Measurements from ENCODE around the gene PTPRB.

PTPRB gene

GRCh38 chr12:70556179-70556869 is 80.9 kb downstream of the PTPRB start:
- Histone ChIP-seq H3K9ac (ENCODE audit: low read depth, low read length) (no peak overlapping the region), H3K4me1 (ENCODE audit: control insufficient read depth, insufficient read depth, low read length) (no peaks in the 10 kb centered on the region), H3K4me3 (ENCODE audit: low read length) (no peak overlapping the region), H3K36me3 (ENCODE audit: insufficient read depth, low read length) (no peaks in the 10 kb centered on the region), H3K9me3 (replicated peaks; ENCODE audit: low read length) (no peaks in the 10 kb centered on the region), H3K27me3 (ENCODE audit: control insufficient read depth, insufficient read depth, low read length) (no peaks in the 10 kb centered on the region), H3K4me2 (ENCODE audit: low read length) (no peak overlapping the region)

GRCh38 chr12:70555081-70555480 is 82.1 kb downstream of the PTPRB start:
- H3K4me2 ChIP-seq (ENCODE audit: low read length) = no peak overlapping the region
- H3K27me3 ChIP-seq (ENCODE audit: control insufficient read depth, insufficient read depth, low read length) = no peaks in the 10 kb centered on the region
- no peak overlapping the region for H3K9ac ChIP-seq (ENCODE audit: low read depth, low read length)
- H3K4me3 ChIP-seq (ENCODE audit: low read length) = no peak overlapping the region
- no peaks in the 10 kb centered on the region for H3K4me1 ChIP-seq (ENCODE audit: control insufficient read depth, insufficient read depth, low read length)
- H3K36me3 ChIP-seq (ENCODE audit: insufficient read depth, low read length) = no peaks in the 10 kb centered on the region
- no peaks in the 10 kb centered on the region for H3K9me3 ChIP-seq (replicated peaks; ENCODE audit: low read length)

GRCh38 chr12:70553391-70553859 is 83.8 kb downstream of the PTPRB start:
- Histone ChIP-seq H3K4me2 (ENCODE audit: low read length) (no peak overlapping the region), H3K27me3 (ENCODE audit: control insufficient read depth, insufficient read depth, low read length) (no peaks in the 10 kb centered on the region), H3K9ac (ENCODE audit: low read depth, low read length) (no peak overlapping the region), H3K36me3 (ENCODE audit: insufficient read depth, low read length) (no peaks in the 10 kb centered on the region), H3K4me3 (ENCODE audit: low read length) (no peak overlapping the region), H3K4me1 (ENCODE audit: control insufficient read depth, insufficient read depth, low read length) (peaks cover 3% of the 10 kb centered on the region), H3K9me3 (replicated peaks; ENCODE audit: low read length) (no peaks in the 10 kb centered on the region)

- H3K4me2 ChIP-seq (ENCODE audit: low read length) = no peak overlapping the region
- H3K9me3 ChIP-seq (replicated peaks; ENCODE audit: low read length) = no peaks in the 10 kb centered on the region
- no peaks in the 10 kb centered on the region for H3K36me3 ChIP-seq (ENCODE audit: insufficient read depth, low read length)
- H3K27me3 ChIP-seq (ENCODE audit: control insufficient read depth, insufficient read depth, low read length) = no peaks in the 10 kb centered on the region
- peaks cover 4% of the 10 kb centered on the region for H3K4me1 ChIP-seq (ENCODE audit: control insufficient read depth, insufficient read depth, low read length)
- H3K9ac ChIP-seq (ENCODE audit: low read depth, low read length) = no peak overlapping the region
- H3K4me3 ChIP-seq (ENCODE audit: low read length) = no peak overlapping the region
These were observed 85.5 kb downstream of the PTPRB start for GRCh38 chr12:70551731-70552130.

- Histone ChIP-seq H3K4me1 (ENCODE audit: control insufficient read depth, insufficient read depth, low read length) (peaks cover 4% of the 10 kb centered on the region), H3K9me3 (replicated peaks; ENCODE audit: low read length) (no peaks in the 10 kb centered on the region), H3K36me3 (ENCODE audit: insufficient read depth, low read length) (no peaks in the 10 kb centered on the region), H3K4me3 (ENCODE audit: low read length) (no peak overlapping the region), H3K4me2 (ENCODE audit: low read length) (no peak overlapping the region), H3K9ac (ENCODE audit: low read depth, low read length) (no peak overlapping the region), H3K27me3 (ENCODE audit: control insufficient read depth, insufficient read depth, low read length) (no peaks in the 10 kb centered on the region)
These were observed 87.0 kb downstream of the PTPRB start for GRCh38 chr12:70550180-70550577.

GRCh38 chr12:70549340-70550179 is 87.7 kb downstream of the PTPRB start:
- peaks cover 4% of the 10 kb centered on the region for H3K4me1 ChIP-seq (ENCODE audit: control insufficient read depth, insufficient read depth, low read length)
- H3K4me3 ChIP-seq (ENCODE audit: low read length) = no peak overlapping the region
- H3K9me3 ChIP-seq (replicated peaks; ENCODE audit: low read length) = no peaks in the 10 kb centered on the region
- no peak overlapping the region for H3K9ac ChIP-seq (ENCODE audit: low read depth, low read length)
- H3K36me3 ChIP-seq (ENCODE audit: insufficient read depth, low read length) = no peaks in the 10 kb centered on the region
- no peak overlapping the region for H3K4me2 ChIP-seq (ENCODE audit: low read length)
- no peaks in the 10 kb centered on the region for H3K27me3 ChIP-seq (ENCODE audit: control insufficient read depth, insufficient read depth, low read length)

- no peaks in the 10 kb centered on the region for H3K36me3 ChIP-seq (ENCODE audit: insufficient read depth, low read length)
- peaks cover 8% of the 10 kb centered on the region for H3K4me1 ChIP-seq (ENCODE audit: control insufficient read depth, insufficient read depth, low read length)
- H3K27me3 ChIP-seq (ENCODE audit: control insufficient read depth, insufficient read depth, low read length) = no peaks in the 10 kb centered on the region
- no peak overlapping the region for H3K4me3 ChIP-seq (ENCODE audit: low read length)
- peak overlapping the region; percentile 41 for H3K4me2 ChIP-seq (ENCODE audit: low read length)
- H3K9ac ChIP-seq (ENCODE audit: low read depth, low read length) = no peak overlapping the region
- no peaks in the 10 kb centered on the region for H3K9me3 ChIP-seq (replicated peaks; ENCODE audit: low read length)
These were observed 93.8 kb downstream of the PTPRB start for GRCh38 chr12:70543444-70543843.

- H3K9me3 ChIP-seq (replicated peaks; ENCODE audit: low read length) = no peaks in the 10 kb centered on the region
- no peaks in the 10 kb centered on the region for H3K36me3 ChIP-seq (ENCODE audit: insufficient read depth, low read length)
- H3K4me1 ChIP-seq (ENCODE audit: control insufficient read depth, insufficient read depth, low read length) = peaks cover 7% of the 10 kb centered on the region
- no peak overlapping the region for H3K4me2 ChIP-seq (ENCODE audit: low read length)
- H3K4me3 ChIP-seq (ENCODE audit: low read length) = no peak overlapping the region
- no peak overlapping the region for H3K9ac ChIP-seq (ENCODE audit: low read depth, low read length)
- no peaks in the 10 kb centered on the region for H3K27me3 ChIP-seq (ENCODE audit: control insufficient read depth, insufficient read depth, low read length)
These were observed 96.2 kb downstream of the PTPRB start for GRCh38 chr12:70540996-70541395.

GRCh38 chr12:70536650-70537049 is 100.6 kb downstream of the PTPRB start:
- no peak overlapping the region for H3K9ac ChIP-seq (ENCODE audit: low read depth, low read length)
- no peaks in the 10 kb centered on the region for H3K27me3 ChIP-seq (ENCODE audit: control insufficient read depth, insufficient read depth, low read length)
- H3K4me3 ChIP-seq (ENCODE audit: low read length) = no peak overlapping the region
- H3K4me2 ChIP-seq (ENCODE audit: low read length) = no peak overlapping the region
- H3K9me3 ChIP-seq (replicated peaks; ENCODE audit: low read length) = no peaks in the 10 kb centered on the region
- no peaks in the 10 kb centered on the region for H3K4me1 ChIP-seq (ENCODE audit: control insufficient read depth, insufficient read depth, low read length)
- no peaks in the 10 kb centered on the region for H3K36me3 ChIP-seq (ENCODE audit: insufficient read depth, low read length)

- H3K4me1 ChIP-seq (ENCODE audit: control insufficient read depth, insufficient read depth, low read length) = no peaks in the 10 kb centered on the region
- H3K4me3 ChIP-seq (ENCODE audit: low read length) = no peak overlapping the region
- no peak overlapping the region for H3K4me2 ChIP-seq (ENCODE audit: low read length)
- H3K9me3 ChIP-seq (replicated peaks; ENCODE audit: low read length) = no peaks in the 10 kb centered on the region
- no peaks in the 10 kb centered on the region for H3K27me3 ChIP-seq (ENCODE audit: control insufficient read depth, insufficient read depth, low read length)
- H3K36me3 ChIP-seq (ENCODE audit: insufficient read depth, low read length) = no peaks in the 10 kb centered on the region
- no peak overlapping the region for H3K9ac ChIP-seq (ENCODE audit: low read depth, low read length)
These were observed 101.3 kb downstream of the PTPRB start for GRCh38 chr12:70535896-70536374.

- Histone ChIP-seq H3K36me3 (ENCODE audit: insufficient read depth, low read length) (no peaks in the 10 kb centered on the region), H3K4me2 (ENCODE audit: low read length) (no peak overlapping the region), H3K4me1 (ENCODE audit: control insufficient read depth, insufficient read depth, low read length) (no peaks in the 10 kb centered on the region), H3K9me3 (replicated peaks; ENCODE audit: low read length) (no peaks in the 10 kb centered on the region), H3K4me3 (ENCODE audit: low read length) (no peak overlapping the region), H3K27me3 (ENCODE audit: control insufficient read depth, insufficient read depth, low read length) (no peaks in the 10 kb centered on the region), H3K9ac (ENCODE audit: low read depth, low read length) (no peak overlapping the region)
These were observed 102.8 kb downstream of the PTPRB start for GRCh38 chr12:70534466-70534865.
